Measurements from ENCODE around the gene BICC1.
"Not testable (repeated sequence)": the region's sequence is repeated elsewhere in the genome, so short reads cannot be mapped to it uniquely, and the experiment has no call there.

BICC1 gene

GRCh38 chr10:58565271-58565670 is 52.6 kb downstream of the BICC1 start:
- no peak for DNase-seq (ENCODE audit: low read depth in 2 of 2, low spot score in 1 of 2)

GRCh38 chr10:58567652-58568051 is 55.0 kb downstream of the BICC1 start:
- no peak for DNase-seq (ENCODE audit: low read depth in 2 of 2, low spot score in 1 of 2)

DNA sequence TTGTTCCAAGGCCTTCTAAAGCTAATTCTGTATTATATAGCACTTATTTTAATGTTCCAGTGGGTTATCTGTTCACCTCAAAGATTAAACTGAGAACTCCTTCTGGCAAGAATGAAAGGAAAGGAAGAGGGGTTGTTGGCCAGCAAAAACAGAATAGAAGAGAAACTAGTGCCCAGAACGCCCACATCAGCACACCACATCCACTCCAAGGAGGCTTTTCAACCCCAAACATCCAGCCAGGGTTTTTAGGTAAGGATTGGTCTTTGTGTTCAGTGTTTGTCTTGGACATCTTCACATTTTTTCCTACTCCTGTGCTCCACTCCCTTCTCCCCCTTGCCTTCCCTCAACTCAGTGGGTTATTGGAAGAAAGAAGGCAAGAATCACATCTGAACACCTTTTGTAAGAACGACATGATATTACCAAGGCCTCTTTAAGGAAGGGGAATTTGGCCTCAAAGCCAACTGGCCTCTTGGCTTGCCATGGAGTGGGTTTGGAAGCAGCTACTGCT is 55.8 kb downstream of the BICC1 start:
- no peak for DNase-seq (ENCODE audit: low read depth in 2 of 2, low spot score in 1 of 2)

DNA sequence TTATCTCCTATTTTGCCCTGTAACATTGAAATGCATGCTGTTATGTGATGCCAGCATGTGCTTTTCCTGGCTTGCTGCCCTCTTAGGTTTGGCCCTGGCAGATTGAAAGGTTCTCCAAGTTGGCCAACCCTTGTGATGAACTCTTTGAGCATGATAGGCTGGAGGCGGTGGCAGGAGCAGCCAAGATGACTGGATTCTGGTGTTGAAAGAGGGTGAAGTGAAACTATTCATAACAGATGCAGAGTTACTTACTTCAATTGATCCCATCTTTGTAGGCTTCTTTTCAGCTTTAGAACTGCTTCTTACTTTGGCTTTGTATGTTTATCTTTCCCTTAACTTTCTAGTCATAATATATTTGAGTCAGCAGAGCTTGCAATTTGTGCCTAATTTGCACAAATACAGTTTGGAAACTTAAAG is 57.6 kb downstream of the BICC1 start:
- no peak for DNase-seq (ENCODE audit: low read depth in 2 of 2, low spot score in 1 of 2)

DNA sequence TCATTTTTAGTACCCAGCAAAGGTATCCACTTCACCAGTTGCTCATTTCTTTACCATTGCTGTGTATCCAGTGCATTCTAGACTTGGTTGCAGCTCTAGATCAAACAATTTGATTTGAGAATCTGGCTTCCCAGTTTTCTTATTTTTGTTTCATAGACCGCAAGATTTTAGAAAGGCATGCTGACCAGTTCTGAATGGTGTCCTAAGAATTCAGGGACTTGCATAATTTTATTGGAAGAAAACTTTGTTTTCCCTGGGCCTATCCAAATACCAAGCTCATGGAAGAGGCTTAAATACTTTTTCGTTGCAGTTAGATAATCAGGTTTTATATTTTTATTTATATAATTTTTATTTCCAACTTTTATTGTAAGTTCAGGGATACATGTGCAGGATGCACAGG is 58.3 kb downstream of the BICC1 start:
- no peak for DNase-seq (ENCODE audit: low read depth in 2 of 2, low spot score in 1 of 2)

- DNase-seq (ENCODE audit: low read depth in 2 of 2, low spot score in 1 of 2) = no peak
Measured at GRCh38 chr10:58573144-58573543, 60.5 kb downstream of the BICC1 start.

- DNase-seq (ENCODE audit: low read depth in 2 of 2, low spot score in 1 of 2) = no peak
Measured at GRCh38 chr10:58574058-58574457, 61.4 kb downstream of the BICC1 start.

DNA sequence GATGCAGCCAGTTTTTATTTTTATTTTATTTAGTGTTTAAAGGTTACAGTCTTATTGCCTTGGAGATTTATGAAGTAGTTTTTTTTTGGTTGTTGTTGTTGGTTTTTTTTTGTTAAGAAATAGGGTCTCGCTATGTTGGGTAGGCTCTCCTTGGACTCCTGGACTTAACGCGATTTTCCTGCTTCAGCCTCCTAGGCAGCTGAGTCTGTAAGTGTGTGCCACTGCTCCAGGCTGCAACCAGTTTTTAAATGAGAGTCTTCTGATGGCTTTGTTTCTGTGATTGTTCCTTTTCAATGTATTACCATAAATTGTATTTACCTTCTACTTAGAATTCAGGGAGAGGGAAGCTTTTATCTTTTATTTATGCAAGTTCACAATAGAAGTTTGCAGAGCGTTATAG is 62.8 kb downstream of the BICC1 start:
- no peak for DNase-seq (ENCODE audit: low read depth in 2 of 2, low spot score in 1 of 2)

GRCh38 chr10:58576751-58577436 is 64.2 kb downstream of the BICC1 start:
- no peak for DNase-seq (ENCODE audit: low read depth in 2 of 2, low spot score in 1 of 2)

GRCh38 chr10:58577437-58577777 is 64.7 kb downstream of the BICC1 start:
- DNase-seq (ENCODE audit: low read depth in 2 of 2, low spot score in 1 of 2) = no peak

- no peak for DNase-seq (ENCODE audit: low read depth in 2 of 2, low spot score in 1 of 2)
Measured at GRCh38 chr10:58578366-58578765, 65.7 kb downstream of the BICC1 start.

DNA sequence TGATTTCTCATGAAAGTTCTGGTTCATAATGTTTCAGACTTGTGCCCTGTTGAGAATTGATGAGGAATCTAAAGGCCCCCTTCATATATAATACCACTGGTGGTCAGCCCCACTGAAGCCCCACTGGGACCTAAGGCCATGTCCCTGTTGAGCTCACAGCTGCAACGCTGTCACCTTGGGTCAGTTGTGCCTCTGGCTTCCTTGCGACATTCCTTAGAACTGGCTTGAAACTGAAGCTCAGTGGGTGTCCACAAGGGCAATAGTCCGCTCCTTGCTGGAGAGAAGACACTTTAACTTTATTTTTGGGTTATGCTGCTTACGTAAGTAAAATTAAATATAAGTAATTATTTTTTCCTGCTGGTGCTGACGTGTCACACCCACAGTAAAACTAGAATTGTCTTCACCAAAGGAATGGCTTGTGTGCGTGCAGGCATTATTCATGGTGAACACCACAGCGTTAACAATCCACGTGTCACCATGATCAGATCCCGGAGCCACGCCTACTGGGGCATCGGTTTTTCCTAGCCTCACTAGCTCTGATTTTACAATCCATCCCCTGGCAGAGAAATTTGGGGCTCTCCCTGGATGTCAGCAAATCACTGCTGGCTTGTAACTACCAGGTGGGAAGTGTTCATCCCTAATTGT is 66.5 kb downstream of the BICC1 start:
- no peak for DNase-seq (ENCODE audit: low read depth in 2 of 2, low spot score in 1 of 2)

- DNase-seq (ENCODE audit: low read depth in 2 of 2, low spot score in 1 of 2) = no peak
Measured at GRCh38 chr10:58582045-58582444, 69.4 kb downstream of the BICC1 start.

- no peak for DNase-seq (ENCODE audit: low read depth in 2 of 2, low spot score in 1 of 2)
Measured at GRCh38 chr10:58585435-58585834, 72.8 kb downstream of the BICC1 start.

- DNase-seq (ENCODE audit: low read depth in 2 of 2, low spot score in 1 of 2) = no peak
Measured at GRCh38 chr10:58586282-58587245, 73.9 kb downstream of the BICC1 start.

GRCh38 chr10:58587676-58588075 is 75.0 kb downstream of the BICC1 start:
- DNase-seq (ENCODE audit: low read depth in 2 of 2, low spot score in 1 of 2) = no peak

- DNase-seq (ENCODE audit: low read depth in 2 of 2, low spot score in 1 of 2) = no peak
Measured at GRCh38 chr10:58588673-58589265, 76.1 kb downstream of the BICC1 start.

DNA sequence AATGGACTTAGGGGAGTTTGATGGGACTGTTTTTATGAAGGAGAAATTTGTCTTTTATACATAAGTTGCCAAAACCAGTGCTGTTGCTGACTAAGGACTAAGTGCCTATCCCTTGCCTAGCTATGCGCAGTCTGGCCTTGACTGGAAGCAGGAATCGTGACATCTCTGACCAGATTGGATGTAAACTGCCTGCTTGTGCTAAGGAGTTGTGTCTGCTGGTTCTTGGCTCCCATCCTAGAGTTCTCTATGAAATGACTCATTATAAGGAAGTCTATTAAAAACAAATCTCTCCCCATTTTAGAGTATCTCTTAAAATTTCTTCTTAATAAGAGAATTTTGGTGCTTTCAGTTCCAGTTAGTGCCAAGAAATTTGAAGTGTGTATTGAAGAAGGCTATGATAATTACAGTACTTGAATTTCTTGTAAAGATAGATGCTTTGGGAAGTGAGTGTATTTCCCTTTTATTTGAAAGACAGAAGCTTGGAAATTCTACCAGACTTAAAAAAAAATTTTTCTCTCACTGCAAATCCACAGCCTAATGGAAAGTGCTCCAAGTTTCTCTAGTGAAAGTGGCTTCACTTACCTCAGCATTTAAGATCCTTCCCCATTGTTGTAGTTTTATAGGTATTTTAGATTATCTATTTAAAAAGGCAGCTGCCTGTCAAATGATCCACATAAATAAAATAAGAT is 77.6 kb downstream of the BICC1 start:
- DNase-seq (ENCODE audit: low read depth in 2 of 2, low spot score in 1 of 2) = no peak

- no peak for DNase-seq (ENCODE audit: low read depth in 2 of 2, low spot score in 1 of 2)
Measured at GRCh38 chr10:58590924-58591323, 78.3 kb downstream of the BICC1 start.

DNA sequence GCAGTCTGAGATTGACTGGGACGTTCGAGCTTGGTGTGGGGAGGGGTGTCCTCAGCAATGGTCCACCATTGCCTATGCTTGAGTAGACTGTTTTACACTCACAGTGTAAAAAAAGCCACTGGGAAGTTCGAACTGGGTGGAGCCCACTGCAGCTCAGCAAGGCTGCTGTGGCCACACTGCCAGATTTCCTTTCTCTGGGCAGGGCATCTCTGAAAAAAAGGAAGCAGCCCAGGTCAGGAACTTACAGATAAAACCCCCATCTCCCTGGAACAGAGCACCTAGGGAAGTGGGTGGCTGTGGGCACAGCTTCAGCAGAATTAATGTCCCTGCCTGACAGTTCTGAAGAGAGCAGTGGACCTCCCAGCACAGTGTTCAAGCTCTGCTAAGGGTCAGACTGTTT is 80.3 kb downstream of the BICC1 start:
- no peak for DNase-seq (ENCODE audit: low read depth in 2 of 2, low spot score in 1 of 2)

GRCh38 chr10:58597211-58597610 is 84.5 kb downstream of the BICC1 start:
- not testable (repeated sequence) for DNase-seq (ENCODE audit: low read depth in 2 of 2, low spot score in 1 of 2)
